Measurements from ENCODE around the gene HNRNPH2.

The HNRNPH2 gene

DNA sequence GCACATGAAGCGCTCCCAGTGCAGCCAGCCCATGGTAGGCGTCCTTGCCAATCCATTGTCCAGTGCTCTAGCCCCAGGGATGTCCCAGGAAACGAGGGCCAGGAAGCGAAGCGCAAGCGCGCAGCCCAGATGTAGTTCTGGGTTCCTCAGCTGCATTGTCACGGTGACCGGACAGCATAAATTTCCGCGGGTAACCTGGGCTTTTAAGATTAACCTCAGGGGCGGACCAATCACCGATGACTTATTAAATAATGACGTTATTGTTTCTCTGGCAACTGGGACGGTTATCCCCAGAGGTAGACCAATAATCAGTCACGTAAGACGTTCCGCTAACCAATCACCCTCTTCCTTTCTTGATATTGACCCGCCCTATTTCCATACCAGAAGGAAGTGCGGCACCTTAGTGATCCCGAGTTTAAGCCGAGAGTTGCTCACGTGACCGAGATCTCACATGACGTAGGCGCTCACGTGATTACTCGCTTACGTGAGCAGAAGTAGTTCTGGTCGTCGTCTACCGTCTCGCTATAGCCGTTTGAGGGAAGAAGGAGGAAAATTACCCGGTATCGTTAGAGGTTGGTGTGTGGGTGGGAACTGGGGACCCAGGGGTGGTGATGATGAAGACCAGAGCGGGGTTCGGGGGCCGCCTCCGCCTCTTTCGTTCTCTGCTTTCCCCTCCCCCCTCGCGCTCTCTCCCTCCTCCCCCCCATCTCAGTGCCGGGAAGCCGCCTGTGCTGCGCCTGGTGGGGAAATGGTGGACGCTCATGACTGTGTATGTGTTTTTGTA lies at the start of gene HNRNPH2, which contains the start of gene GLA:
HNRNPH2 (plus strand) TSS at position 475 of the 784 bp plus-strand sequence. CDS start 3,767 bp downstream, outside the sequence.
GLA (minus strand) TSS at position 178 of the 784 bp plus-strand sequence; CDS start at position 156, 22 bp downstream.
- DNase-seq (ENCODE audit: low read depth), result peak; percentile 99
- no peak for TF ChIP-seq CTCF (IDR thresholded peaks at IDR 0.05; ENCODE audit: control insufficient read depth, extremely low read depth, insufficient read depth)
- peak within 1 kb of the TSS; percentile 73 for H3K4me3 ChIP-seq (ENCODE audit: low read depth, low read length)

GRCh38 chrX:101359966-101360365 lies 48.1 kb upstream of the HNRNPH2 start:
- TF ChIP-seq CTCF (IDR thresholded peaks at IDR 0.05; ENCODE audit: control insufficient read depth, extremely low read depth, insufficient read depth), result no peak
- H3K4me3 ChIP-seq (ENCODE audit: low read depth, low read length), result no peak overlapping the region
- DNase-seq (ENCODE audit: low read depth), result no peak

GRCh38 chrX:101360390-101360789 lies 47.6 kb upstream of the HNRNPH2 start:
- TF ChIP-seq CTCF (IDR thresholded peaks at IDR 0.05; ENCODE audit: control insufficient read depth, extremely low read depth, insufficient read depth), result no peak
- H3K4me3 ChIP-seq (ENCODE audit: low read depth, low read length), result no peak overlapping the region
- DNase-seq (ENCODE audit: low read depth), result no peak

DNA sequence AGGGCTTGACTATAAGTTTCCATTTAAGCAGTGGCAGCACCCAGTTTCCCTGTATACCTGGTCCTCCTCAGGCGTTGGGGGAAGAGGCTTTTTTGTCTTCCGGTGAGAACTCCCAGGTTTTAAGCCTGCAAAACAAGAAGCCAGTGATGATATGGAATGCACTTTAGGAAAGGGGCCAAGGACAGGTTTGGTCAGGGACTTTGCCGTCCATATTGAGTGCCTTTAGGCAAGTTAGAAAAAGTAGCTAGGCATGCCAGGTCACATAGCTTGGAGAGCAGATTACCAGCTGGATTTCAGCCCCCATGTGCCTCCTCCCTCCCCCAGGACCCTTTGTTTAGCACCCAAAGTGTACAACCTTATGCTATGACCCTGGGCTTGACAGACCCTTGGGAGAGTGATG lies 45.9 kb upstream of the HNRNPH2 start:
- no peak for DNase-seq (ENCODE audit: low read depth)
- TF ChIP-seq CTCF (IDR thresholded peaks at IDR 0.05; ENCODE audit: control insufficient read depth, extremely low read depth, insufficient read depth), result no peak
- no peak overlapping the region for H3K4me3 ChIP-seq (ENCODE audit: low read depth, low read length)

- no peak for DNase-seq (ENCODE audit: low read depth)
- H3K4me3 ChIP-seq (ENCODE audit: low read depth, low read length), result no peak overlapping the region
- no peak for TF ChIP-seq CTCF (IDR thresholded peaks at IDR 0.05; ENCODE audit: control insufficient read depth, extremely low read depth, insufficient read depth)
Observed at GRCh38 chrX:101362757-101363156, 45.3 kb upstream of the HNRNPH2 start.

GRCh38 chrX:101365301-101365795 lies 42.7 kb upstream of the HNRNPH2 start:
- TF ChIP-seq CTCF (IDR thresholded peaks at IDR 0.05; ENCODE audit: control insufficient read depth, extremely low read depth, insufficient read depth), result no peak
- H3K4me3 ChIP-seq (ENCODE audit: low read depth, low read length), result no peak overlapping the region
- DNase-seq (ENCODE audit: low read depth), result no peak
